GM10248 (cell line): Measurements from ENCODE around the gene APOBEC3B.

Source experiments
- CTCF ChIA-PET: fragments of 300-600 bp; sonication (Branson Sonifier 250); formaldehyde crosslinking; extraction: SDS; loops from one replicate; lab custom pipeline; 2021; ENCODE audit warnings: antibody characterized with exemption; lab: Yijun Ruan, JAX
- POLR2A ChIA-PET: fragments of 350-650 bp; sonication (Branson Sonifier 250); formaldehyde crosslinking; extraction: SDS; loops from one replicate; lab custom pipeline; 2020; ENCODE audit warnings: antibody characterized with exemption; lab: Yijun Ruan, JAX
- DNase-seq: peaks from one replicate; pipeline ENCODE4 v3.0.0; 2012; ENCODE audit errors: extremely low spot score
- CTCF ChIP-seq: IDR thresholded peaks from 2 replicates; pipeline ENCODE4 v1.5.1; 2012; ENCODE audit warnings: mild to moderate bottlenecking, low read depth; ENCODE audit errors: extremely low read depth, missing control alignments, control extremely low read depth

Gene APOBEC3B

GRCh38 chr22:38949889-38950405, 32.2 kb upstream of the APOBEC3B start:
- ChIA-PET CTCF (interaction anchor here (1.0 to 2.4 kb wide), 5 partner anchors 8 to 220 kb away, joined by 4 to 19 read pairs (median 5); no protein-coding TSS in a partner anchor), POLR2A (no interaction called here)
- DNase-seq, result no peak
- no peak for TF ChIP-seq CTCF

GRCh38 chr22:38950527-38951295, 31.4 kb upstream of the APOBEC3B start:
- no peak for DNase-seq
- TF ChIP-seq CTCF, result no peak
- ChIA-PET POLR2A (interaction anchor here (0.7 to 1.5 kb wide), 2 partner anchors 70 to 369 kb away, joined by 3 to 4 read pairs; partner anchors contain the start of gene APOBEC3D), CTCF (interaction anchor here (0.8 to 2.4 kb wide), 11 partner anchors 8 to 220 kb away, joined by 3 to 19 read pairs (median 4); no protein-coding TSS in a partner anchor)

GRCh38 chr22:38951734-38952133, 30.4 kb upstream of the APOBEC3B start:
- CTCF ChIA-PET, result interaction anchor here (1.1 to 2.4 kb wide), 7 partner anchors 9 to 219 kb away, joined by 3 to 19 read pairs (median 4); no protein-coding TSS in a partner anchor
- no peak for TF ChIP-seq CTCF
- POLR2A ChIA-PET, result interaction anchor here (0.7 to 1.5 kb wide), 2 partner anchors 69 to 368 kb away, joined by 3 to 4 read pairs; partner anchors contain the start of gene APOBEC3D
- DNase-seq, result no peak

- DNase-seq, result no peak
- CTCF ChIA-PET, result interaction anchor here (1.1 to 2.4 kb wide), 7 partner anchors 8 to 172 kb away, joined by 3 to 19 read pairs (median 4); no protein-coding TSS in a partner anchor
- POLR2A ChIA-PET, result interaction anchor here (0.8 to 1.5 kb wide), 2 partner anchors 19 to 367 kb away, joined by 3 to 4 read pairs; no protein-coding TSS in a partner anchor
- no peak for TF ChIP-seq CTCF
These were observed 29.7 kb upstream of the APOBEC3B start for GRCh38 chr22:38952281-38952993.

- TF ChIP-seq CTCF, result no peak
- CTCF ChIA-PET, result interaction anchor here (1.1 to 2.3 kb wide), 3 partner anchors 9 to 26 kb away, joined by 3 to 8 read pairs (median 3); no protein-coding TSS in a partner anchor
- no peak for DNase-seq
- POLR2A ChIA-PET, result interaction anchor here (0.8 kb wide), 1 partner anchor 20 kb away, joined by 3 read pairs; no protein-coding TSS in a partner anchor
These were observed 29.1 kb upstream of the APOBEC3B start for GRCh38 chr22:38953091-38953490.
